Measurements from ENCODE around the gene ANKRD66. TPM values are rescaled to one million over a fixed set of nuclear protein-coding genes. Genes with fewer than 3 reads are reported as not detected.

ANKRD66 gene
- total RNA-seq, 4 donors from 2014 or later: not detected

DNA sequence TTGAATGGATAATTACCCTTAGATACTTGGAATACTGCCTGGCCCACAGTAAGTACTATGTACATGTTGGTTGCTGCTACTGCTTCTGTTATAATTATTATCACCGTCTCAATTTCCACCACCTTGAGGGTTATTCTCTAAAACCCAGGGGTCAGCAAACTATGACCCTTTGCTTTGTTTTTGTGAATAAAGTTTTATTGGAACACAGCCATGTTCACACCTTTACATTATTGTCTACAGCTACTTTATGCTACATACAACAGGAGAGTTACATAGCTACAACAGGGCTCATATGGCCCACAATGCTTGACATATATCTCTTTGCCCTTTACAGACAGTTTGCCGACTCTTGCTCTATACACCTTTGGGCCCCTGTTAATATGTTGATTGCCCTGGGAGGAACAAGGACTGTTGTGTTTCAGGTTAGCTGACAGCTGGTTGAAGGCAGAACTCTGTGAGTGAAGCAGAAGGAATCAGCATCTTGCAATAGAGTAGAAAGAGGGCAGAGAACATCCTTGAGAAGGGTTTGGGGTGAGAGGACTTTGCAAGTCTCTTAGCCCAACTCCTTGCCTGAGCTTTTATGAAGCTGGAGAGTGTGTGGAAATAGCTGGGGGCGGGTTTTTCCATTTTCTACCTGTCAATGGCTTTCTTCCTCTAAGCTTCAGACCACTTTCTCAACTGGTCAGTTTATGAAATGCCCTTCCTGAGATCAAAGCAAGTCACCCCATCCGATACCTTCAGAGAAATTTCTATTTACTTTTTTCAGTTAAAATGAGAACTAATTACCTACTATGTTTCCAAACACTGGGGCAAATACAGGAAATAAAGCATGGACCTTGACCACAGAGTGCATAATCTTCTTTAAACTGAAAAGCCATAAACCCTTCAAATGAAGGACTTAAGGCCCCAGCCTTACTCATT is 43.0 kb downstream of the ANKRD66 start:
- no peak for ATAC-seq (ENCODE audit: low FRiP score)
- TF ChIP-seq, protein P1, sequence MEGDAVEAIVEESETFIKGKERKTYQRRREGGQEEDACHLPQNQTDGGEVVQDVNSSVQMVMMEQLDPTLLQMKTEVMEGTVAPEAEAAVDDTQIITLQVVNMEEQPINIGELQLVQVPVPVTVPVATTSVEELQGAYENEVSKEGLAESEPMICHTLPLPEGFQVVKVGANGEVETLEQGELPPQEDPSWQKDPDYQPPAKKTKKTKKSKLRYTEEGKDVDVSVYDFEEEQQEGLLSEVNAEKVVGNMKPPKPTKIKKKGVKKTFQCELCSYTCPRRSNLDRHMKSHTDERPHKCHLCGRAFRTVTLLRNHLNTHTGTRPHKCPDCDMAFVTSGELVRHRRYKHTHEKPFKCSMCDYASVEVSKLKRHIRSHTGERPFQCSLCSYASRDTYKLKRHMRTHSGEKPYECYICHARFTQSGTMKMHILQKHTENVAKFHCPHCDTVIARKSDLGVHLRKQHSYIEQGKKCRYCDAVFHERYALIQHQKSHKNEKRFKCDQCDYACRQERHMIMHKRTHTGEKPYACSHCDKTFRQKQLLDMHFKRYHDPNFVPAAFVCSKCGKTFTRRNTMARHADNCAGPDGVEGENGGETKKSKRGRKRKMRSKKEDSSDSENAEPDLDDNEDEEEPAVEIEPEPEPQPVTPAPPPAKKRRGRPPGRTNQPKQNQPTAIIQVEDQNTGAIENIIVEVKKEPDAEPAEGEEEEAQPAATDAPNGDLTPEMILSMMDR (IDR thresholded peaks at IDR 0.05): no peak
- DNase-seq (ENCODE audit: low spot score): no peak

DNA sequence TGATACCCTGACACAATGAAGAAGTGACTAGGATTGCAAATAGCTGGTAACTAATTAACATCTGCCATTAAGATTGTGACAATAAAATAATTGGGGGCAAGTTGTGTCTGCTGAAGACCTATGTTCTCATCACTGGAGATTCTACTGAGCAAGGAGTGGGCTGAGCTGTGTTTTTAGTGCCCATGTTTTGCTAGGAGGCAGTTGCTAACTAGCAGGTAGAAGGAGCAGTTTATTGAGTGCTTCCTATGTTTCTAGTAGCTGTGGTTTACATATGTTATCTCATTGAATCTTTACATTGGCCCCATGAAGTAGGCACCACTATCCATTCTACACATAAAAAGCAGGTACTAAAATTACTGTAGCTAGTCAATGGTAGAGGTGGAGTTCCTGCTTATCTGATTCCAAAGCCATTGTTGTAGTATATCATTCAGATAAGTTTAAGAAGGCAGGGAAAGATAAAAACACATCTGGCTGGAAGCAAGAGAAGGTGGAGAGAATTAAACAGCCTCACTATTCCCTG is 43.7 kb downstream of the ANKRD66 start:
- TF ChIP-seq, protein P1 (IDR thresholded peaks at IDR 0.05): no peak
- ATAC-seq (ENCODE audit: low FRiP score) (no peak), DNase-seq (ENCODE audit: low spot score) (no peak)

DNA sequence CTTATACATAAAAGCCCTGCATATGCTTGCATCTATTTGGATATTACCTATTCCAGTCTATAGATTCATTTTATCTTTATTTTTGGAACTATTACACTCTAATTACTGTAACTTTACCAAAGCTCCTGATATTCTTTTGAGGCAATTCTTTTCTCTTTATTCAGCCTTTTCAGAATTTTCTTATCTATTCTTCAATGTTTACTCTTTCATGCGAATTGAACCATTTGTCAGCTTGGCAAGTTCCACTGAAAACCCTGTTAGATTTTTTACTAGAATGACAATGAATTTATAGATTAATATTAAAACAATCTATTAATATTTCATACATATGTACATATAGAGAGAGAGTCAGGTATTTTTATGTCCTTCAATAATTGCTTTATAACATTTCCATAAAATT is 45.9 kb downstream of the ANKRD66 start:
- TF ChIP-seq, protein P1 (IDR thresholded peaks at IDR 0.05): no peak
- DNase-seq (ENCODE audit: low spot score): no peak
- ATAC-seq (ENCODE audit: low FRiP score): no peak

DNA sequence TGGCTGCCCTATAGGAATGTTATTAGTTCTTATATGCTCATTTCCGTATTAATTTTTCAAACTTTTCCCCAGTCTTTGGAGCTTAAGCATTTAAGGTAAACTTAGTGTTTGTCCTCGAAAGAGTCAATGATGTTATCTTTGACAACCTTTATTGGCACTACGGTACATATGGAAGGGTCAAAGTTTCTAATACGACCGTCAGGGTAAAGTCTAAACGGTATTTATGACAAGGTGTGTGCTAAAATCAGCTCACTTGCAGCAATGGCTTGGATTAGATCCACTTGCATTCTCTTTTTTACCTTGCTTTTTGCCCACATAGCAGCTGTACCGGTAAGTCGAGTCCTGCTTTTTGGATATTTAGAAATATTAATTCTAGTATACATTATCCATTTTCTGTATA is 46.4 kb downstream of the ANKRD66 start, which contains the start of gene MEP1A:
Gene MEP1A, plus strand, starts transcription at position 252 of the 400 bp plus-strand sequence. Its CDS starts 10 bp downstream, at position 262.
- TF ChIP-seq, protein P1 (IDR thresholded peaks at IDR 0.05): no peak
- ATAC-seq (ENCODE audit: low FRiP score): no peak
- DNase-seq (ENCODE audit: low spot score): no peak

DNA sequence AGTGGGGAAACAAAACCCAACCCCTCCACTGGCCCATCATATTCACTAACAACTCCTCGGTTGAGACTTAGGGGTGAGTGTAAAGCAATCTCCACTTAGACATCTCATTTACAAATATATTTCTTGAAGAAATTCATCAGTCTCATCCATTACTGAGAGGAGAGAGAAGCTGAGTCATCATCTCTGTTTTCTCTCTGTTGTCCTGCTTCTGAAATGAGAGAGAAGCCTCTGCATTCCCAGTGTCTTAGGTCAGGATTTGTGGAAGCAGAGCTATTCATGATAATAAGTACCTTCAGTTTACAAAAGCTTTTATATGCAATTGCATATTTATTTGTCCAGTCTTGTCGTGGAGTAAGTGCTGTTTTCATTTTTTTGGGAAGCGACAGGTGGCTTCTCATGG is 47.3 kb downstream of the ANKRD66 start:
- DNase-seq (ENCODE audit: low spot score): no peak
- ATAC-seq (ENCODE audit: low FRiP score): no peak
- TF ChIP-seq, protein P1 (IDR thresholded peaks at IDR 0.05): no peak

DNA sequence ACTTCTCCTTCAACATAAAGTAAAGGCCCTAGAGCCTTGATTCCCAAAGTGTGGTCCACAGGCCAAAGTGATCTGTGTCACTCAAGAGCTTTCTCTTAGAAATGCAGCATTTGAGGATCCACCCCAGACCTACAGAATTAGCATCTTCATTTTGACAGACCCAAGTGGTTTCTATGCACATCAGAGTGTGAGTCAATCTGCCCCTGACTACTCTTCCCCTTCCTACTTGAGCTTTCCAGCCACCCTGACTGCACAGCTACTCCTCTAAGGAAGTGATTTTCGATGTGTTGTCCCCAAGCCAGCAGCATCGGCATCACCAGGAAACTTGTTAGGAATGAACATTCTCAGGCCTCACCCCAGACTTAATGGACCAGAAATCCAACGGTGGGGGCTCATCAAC is 49.1 kb downstream of the ANKRD66 start:
- ATAC-seq (ENCODE audit: low FRiP score): no peak
- TF ChIP-seq, protein P1 (IDR thresholded peaks at IDR 0.05): no peak
- DNase-seq (ENCODE audit: low spot score): no peak

Measured in omental fat pad (tissue), 4 donors.